Ovary (tissue), 3 donors: ENCODE results near the gene GSTM2.

ENCODE experiments used
- CTCF ChIP-seq, 3 donors: fragments of 450-650 bp in 2 of 3; fragments of 200-600 bp in 1 of 3; IDR thresholded peaks; one replicate each; pipeline versions ENCODE4 v1.5.1 to v1.8.0; 2016 to 2022; ENCODE audit warnings: antibody characterized with exemption in 3 of 3, mild to moderate bottlenecking in 1 of 3
- EP300 ChIP-seq: sonication (generic); formaldehyde crosslinking; IDR thresholded peaks from one replicate; pipeline ENCODE4 v1.6.1; 2017; ENCODE audit warnings: antibody characterized with exemption
- POLR2A ChIP-seq: fragments of 450-650 bp; IDR thresholded peaks from one replicate; pipeline ENCODE4 v1.6.1; 2017; ENCODE audit warnings: antibody characterized with exemption, mild to moderate bottlenecking, moderate library complexity
- donor health status: DM: no; HTN: no; CAD: no.

DNA sequence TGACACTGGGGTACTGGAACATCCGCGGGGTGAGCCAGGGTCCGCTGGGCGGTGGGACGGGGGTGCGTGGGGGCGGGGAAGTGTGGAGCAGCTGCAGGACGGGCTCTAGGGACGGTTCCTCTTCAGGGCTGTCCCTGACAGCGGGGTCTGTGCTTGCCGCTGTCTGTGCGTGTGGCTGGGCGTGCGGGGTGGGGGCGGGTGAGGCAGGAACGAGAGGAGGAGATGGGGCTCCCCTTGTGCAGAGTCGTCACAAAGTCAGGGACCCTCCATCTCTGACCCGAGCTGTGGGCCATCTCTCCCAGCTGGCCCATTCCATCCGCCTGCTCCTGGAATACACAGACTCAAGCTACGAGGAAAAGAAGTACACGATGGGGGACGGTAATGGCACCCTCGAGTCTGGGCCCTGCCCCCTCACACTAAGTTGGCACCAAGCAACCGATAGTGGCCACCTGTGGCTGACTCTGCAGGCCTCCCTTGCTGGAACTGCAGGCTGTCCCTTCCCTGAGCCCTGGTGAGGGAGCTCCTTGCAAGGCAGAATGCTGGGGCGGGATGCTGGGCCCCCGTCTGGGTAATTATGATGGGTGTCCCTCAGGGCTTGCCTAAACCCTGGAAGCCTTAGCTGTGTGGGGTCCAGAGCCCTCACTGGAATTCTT lies 392 bp downstream of the GSTM2 start:
- TF ChIP-seq POLR2A (no peak), CTCF (IDR thresholded peaks at IDR 0.05) (no peak), EP300 (no peak)
